ENCODE measurements around the gene PRDX6. TPM values are rescaled to one million over a fixed set of nuclear protein-coding genes. Genes with fewer than 3 reads are reported as not detected.

The PRDX6 gene
- total and polyA plus RNA-seq, 2 of the 8 experiments (the other 6 are each of a cell fraction or from before 2014, with no cell fraction given) = 348 to 677 TPM

DNA sequence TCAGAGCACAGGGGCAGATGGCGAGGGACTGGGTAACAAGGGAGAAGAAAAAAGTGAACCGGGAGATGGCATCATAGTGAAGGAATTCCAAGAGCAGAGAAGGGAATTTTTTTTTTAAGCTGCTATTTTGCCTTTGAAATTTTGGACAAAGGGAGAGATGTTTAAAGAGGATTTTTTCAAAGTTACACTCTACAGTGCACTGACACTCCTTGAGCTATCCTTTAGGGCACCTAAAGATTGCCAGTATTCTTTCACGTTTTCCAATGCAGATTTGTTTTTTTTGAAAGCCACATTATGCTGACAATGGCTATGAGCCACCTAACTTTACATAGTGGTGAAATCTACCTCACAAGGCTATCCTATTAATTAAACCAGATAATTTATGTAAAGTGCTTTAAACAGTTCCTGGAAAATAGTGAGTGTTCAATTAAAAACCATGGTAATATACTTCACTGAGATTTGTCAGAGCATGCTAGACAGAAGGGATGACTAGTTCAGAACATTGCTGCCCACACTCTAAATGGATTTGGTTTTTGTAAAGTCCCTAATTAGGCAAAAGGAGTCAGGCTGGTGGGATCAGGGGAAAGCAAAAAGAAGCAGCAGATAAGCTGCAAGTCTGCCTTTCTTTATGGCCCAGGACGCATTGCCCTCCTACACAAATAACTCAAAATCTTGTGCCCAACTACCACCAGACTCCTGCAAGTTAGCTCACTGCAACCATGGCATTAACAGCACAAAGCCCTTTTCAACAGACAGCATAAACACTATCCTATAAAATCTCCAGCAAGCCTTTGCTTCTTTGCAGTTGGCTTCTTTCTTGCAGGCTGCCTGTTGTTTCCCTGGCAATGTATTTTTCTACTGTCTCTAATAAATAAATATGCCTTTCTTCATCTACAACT is 53.9 kb downstream of the PRDX6 start:
- H4K8ac ChIP-seq (ENCODE audit: extremely low read depth, insufficient read depth, low read length) = no peak overlapping the region
- no peak overlapping the region for H4K91ac ChIP-seq (replicated peaks; ENCODE audit: insufficient read length, low read length)
- no peaks in the 10 kb centered on the region for H4K20me1 ChIP-seq (replicated peaks in 1 of 2; ENCODE audit: control insufficient read depth in 1 of 2, insufficient read depth in 2 of 2, low read length in 2 of 2)
- H2BK15ac ChIP-seq (ENCODE audit: low read length) = no peak overlapping the region
- H2AK5ac ChIP-seq (ENCODE audit: low read depth, low read length) = no peak overlapping the region
- H3K14ac ChIP-seq (ENCODE audit: insufficient read length) = no peak overlapping the region
- no peaks in the 10 kb centered on the region for H3K9me3 ChIP-seq (ENCODE audit: insufficient read depth in 2 of 2, low read depth in 1 of 2, low read length in 1 of 2)
- 52% methylated on average over 4 of the region's 4 CpGs; no CpG with 5 or more reads in 1 of the 2 experiments for WGBS, 2 experiments (ENCODE audit: extremely low coverage in 1 of 2, insufficient coverage in 1 of 2, insufficient read length in 1 of 2, insufficient replicate concordance in 2 of 2, low coverage in 1 of 2, low lambda C conversion rate in 2 of 2, missing lambda C conversion rate in 1 of 2)
- no peak overlapping the region for H3K23ac ChIP-seq (ENCODE audit: insufficient read length)
- H2BK120ac ChIP-seq (replicated peaks; ENCODE audit: low read depth, low read length) = no peak overlapping the region
- no peak overlapping the region for H2BK12ac ChIP-seq (ENCODE audit: low read depth, low read length)
- no peak overlapping the region for H4K5ac ChIP-seq (ENCODE audit: insufficient read length, low read depth, low read length)
- H3K4me1 ChIP-seq (replicated peaks in 1 of 4; ENCODE audit: control insufficient read depth in 3 of 4, insufficient read depth in 4 of 4, low read length in 3 of 4) = peaks cover 0 to 10% (median 8%) of the 10 kb centered on the region in 4 experiments; a peak in 5 of 7 replicates
- no peak overlapping the region; the same call in 1 of the 2 replicates for H3K18ac ChIP-seq (ENCODE audit: extremely low read depth, low read length)
- no peak for DNase-seq (ENCODE audit: low read depth in 1 of 2, low spot score in 2 of 2)
- no peak overlapping the region for H3K9ac ChIP-seq (replicated peaks in 1 of 4; ENCODE audit: extremely low read depth in 1 of 4, low read depth in 3 of 4, low read length in 3 of 4)
- no peak for FAIRE-seq
- no peak overlapping the region; the same call in 1 of the 2 replicates for H2BK20ac ChIP-seq (ENCODE audit: low read length)
- no peaks in the 10 kb centered on the region for H3K79me2 ChIP-seq (ENCODE audit: control insufficient read depth in 1 of 2, insufficient read depth in 2 of 2, low read length in 2 of 2)
- POLR2A ChIA-PET (ENCODE audit: partially characterized antibody) = interaction anchor here (1.8 kb wide), 1 partner anchor 336 kb away, joined by 3 read pairs; the partner anchor contains the start of gene GAS5
- peak overlapping the region; percentile 84 for H2AFZ ChIP-seq (ENCODE audit: low read length)
- no peaks in the 10 kb centered on the region for H3K27me3 ChIP-seq (replicated peaks in 1 of 4; ENCODE audit: control insufficient read depth in 3 of 4, extremely low read depth in 1 of 4, insufficient read depth in 3 of 4, low read length in 3 of 4)
- TF ChIP-seq SP1 (IDR thresholded peaks at IDR 0.05; ENCODE audit: low read depth, low read length) (no peak), CBX5 (IDR thresholded peaks at IDR 0.05; ENCODE audit: low read depth, low read length) (no peak), EZH2 (IDR thresholded peaks at IDR 0.05; ENCODE audit: low read depth, low read length, severe bottlenecking) (no peak), SIRT6 (IDR thresholded peaks at IDR 0.05; ENCODE audit: low read length) (no peak), NANOG (IDR thresholded peaks at IDR 0.05; ENCODE audit: insufficient read depth, low read depth, low read length, poor library complexity, severe bottlenecking) (no peak), RXRA (IDR thresholded peaks at IDR 0.05; ENCODE audit: insufficient read depth, low read depth, low read length) (no peak), RBBP5 (IDR thresholded peaks at IDR 0.05; ENCODE audit: borderline replicate concordance, low read depth, low read length) (no peak), JUND (IDR thresholded peaks at IDR 0.05; ENCODE audit: low read length) (no peak), HDAC2 (IDR thresholded peaks at IDR 0.05; ENCODE audit: borderline replicate concordance in 1 of 2, low read depth in 2 of 2, low read length in 2 of 2) (no peak)
- no peak overlapping the region for H3K27ac ChIP-seq (ENCODE audit: low read depth, low read length)
- H3K23me2 ChIP-seq (ENCODE audit: low read depth, low read length) = no peaks in the 10 kb centered on the region
- no peak overlapping the region for H3K4me3 ChIP-seq (ENCODE audit: extremely low read depth in 1 of 4, insufficient read depth in 2 of 4, low read depth in 3 of 4, low read length in 4 of 4)
- no peak overlapping the region for H3K4ac ChIP-seq (replicated peaks; ENCODE audit: insufficient read length, low read depth, low read length)
- H3K56ac ChIP-seq (replicated peaks; ENCODE audit: insufficient read length, low read depth, low read length) = no peak overlapping the region
- H2BK5ac ChIP-seq (ENCODE audit: low read depth, low read length) = no peak overlapping the region
- H3K4me2 ChIP-seq (ENCODE audit: insufficient read depth in 1 of 2, low read depth in 2 of 2, low read length in 2 of 2) = peak overlapping the region in 1 of 2 experiments; percentile 11; a peak in 1 of 4 replicates
- H3K36me3 ChIP-seq (ENCODE audit: control insufficient read depth in 2 of 4, insufficient read depth in 4 of 4, low read length in 3 of 4) = no peaks in the 10 kb centered on the region
- CTCF ChIA-PET (ENCODE audit: partially characterized antibody) = interaction anchor here (0.6 to 1.5 kb wide), 6 partner anchors 21 to 113 kb away, joined by 3 to 4 read pairs (median 3); no protein-coding TSS in a partner anchor
- H3K79me1 ChIP-seq (ENCODE audit: low read depth, low read length) = no peaks in the 10 kb centered on the region

Data from H1 (cell line).